ENCODE data around the gene PTH2. TPM values are rescaled to one million over a fixed set of nuclear protein-coding genes. Genes with fewer than 3 reads are reported as not detected.
A peak's percentile ranks its signal among the peaks of the same experiment; 100 is the strongest.

PTH2 gene
- total and polyA plus RNA-seq, 10 of the 15 experiments (the other 5 are each of a cell fraction or from before 2014, with no cell fraction given), result not detected

DNA sequence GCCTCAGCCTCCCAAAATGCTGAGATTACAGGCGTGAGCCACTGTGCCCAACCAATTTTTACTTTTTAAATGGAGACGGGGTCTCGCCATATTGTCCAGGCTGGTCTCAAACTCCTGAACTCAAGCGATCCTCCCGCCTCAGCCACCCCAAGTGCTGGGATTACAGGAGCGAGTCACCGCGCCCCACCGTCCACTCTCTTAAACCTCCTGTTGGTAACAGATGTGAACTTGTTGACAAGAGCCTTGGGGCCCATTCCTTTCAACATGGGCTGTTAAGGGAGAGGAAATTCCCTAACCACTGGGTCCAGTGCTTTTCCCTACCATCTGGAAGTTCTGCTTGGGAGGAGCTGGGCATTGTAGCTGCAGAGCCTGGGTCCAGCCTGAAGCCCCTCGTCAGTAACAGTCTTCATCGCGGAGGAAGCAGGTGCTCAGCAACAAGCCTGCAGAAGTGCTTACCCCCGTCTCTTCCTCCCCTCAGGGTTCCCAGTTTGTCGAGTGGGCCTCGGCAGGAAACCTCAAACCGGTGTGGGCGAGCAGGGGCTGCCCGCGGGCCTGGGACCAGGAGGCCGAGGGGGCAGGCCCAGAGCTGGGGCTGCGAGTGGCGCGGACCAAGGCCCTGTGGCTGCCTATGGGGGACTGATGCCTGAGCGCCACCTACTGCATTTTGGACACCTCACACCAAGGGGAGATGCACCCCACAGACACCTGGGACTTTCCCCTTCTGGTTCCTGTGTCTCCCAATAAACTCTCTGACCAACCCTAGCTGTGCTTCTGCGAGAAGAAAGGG is 46.8 kb upstream of the PTH2 start (continued):
- no peak for TF ChIP-seq NR2C2 (IDR thresholded peaks at IDR 0.05; ENCODE audit: borderline replicate concordance, control insufficient read depth, insufficient read length, low read depth)
- TF ChIP-seq, protein P1, sequence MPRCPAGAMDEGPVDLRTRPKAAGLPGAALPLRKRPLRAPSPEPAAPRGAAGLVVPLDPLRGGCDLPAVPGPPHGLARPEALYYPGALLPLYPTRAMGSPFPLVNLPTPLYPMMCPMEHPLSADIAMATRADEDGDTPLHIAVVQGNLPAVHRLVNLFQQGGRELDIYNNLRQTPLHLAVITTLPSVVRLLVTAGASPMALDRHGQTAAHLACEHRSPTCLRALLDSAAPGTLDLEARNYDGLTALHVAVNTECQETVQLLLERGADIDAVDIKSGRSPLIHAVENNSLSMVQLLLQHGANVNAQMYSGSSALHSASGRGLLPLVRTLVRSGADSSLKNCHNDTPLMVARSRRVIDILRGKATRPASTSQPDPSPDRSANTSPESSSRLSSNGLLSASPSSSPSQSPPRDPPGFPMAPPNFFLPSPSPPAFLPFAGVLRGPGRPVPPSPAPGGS (IDR thresholded peaks at IDR 0.05; ENCODE audit: borderline replicate concordance, insufficient read depth, low read depth, low read length, poor library complexity, severe bottlenecking), result peak; percentile 82
- TF ChIP-seq HDGF (IDR thresholded peaks at IDR 0.05), result 0 out of 2 replicates have a peak, but pooled peaks have one; percentile 49
- no peak for TF ChIP-seq POLR2AphosphoS2 (IDR thresholded peaks at IDR 0.05; ENCODE audit: low read depth, low read length)
- TF ChIP-seq, protein P2, sequence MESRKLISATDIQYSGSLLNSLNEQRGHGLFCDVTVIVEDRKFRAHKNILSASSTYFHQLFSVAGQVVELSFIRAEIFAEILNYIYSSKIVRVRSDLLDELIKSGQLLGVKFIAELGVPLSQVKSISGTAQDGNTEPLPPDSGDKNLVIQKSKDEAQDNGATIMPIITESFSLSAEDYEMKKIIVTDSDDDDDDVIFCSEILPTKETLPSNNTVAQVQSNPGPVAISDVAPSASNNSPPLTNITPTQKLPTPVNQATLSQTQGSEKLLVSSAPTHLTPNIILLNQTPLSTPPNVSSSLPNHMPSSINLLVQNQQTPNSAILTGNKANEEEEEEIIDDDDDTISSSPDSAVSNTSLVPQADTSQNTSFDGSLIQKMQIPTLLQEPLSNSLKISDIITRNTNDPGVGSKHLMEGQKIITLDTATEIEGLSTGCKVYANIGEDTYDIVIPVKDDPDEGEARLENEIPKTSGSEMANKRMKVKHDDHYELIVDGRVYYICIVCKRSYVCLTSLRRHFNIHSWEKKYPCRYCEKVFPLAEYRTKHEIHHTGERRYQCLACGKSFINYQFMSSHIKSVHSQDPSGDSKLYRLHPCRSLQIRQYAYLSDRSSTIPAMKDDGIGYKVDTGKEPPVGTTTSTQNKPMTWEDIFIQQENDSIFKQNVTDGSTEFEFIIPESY (IDR thresholded peaks at IDR 0.05), result no peak
- TF ChIP-seq BRCA1 (IDR thresholded peaks at IDR 0.05; ENCODE audit: low read depth, low read length), result no peak
- TF ChIP-seq ZZZ3 (IDR thresholded peaks at IDR 0.05; ENCODE audit: control insufficient read depth, insufficient read length, low read depth), result no peak
- TF ChIP-seq ZNF622 (IDR thresholded peaks at IDR 0.05), result no peak
- peak; percentile 55; the same call in 1 of the 3 replicates for TF ChIP-seq POU2F2 (IDR thresholded peaks at IDR 0.05; ENCODE audit: borderline replicate concordance, low read depth, low read length)
- no peak for TF ChIP-seq PAX8 (IDR thresholded peaks at IDR 0.05)
- peak; percentile 70 for TF ChIP-seq MEF2A (IDR thresholded peaks at IDR 0.05; ENCODE audit: insufficient read depth, low read depth, low read length)
- TF ChIP-seq CEBPB (IDR thresholded peaks at IDR 0.05; ENCODE audit: borderline replicate concordance in 1 of 2, low read depth in 2 of 2, low read length in 2 of 2), result no peak
- TF ChIP-seq ETV6 (conservative IDR thresholded peaks at IDR 0.05 in 1 of 2, IDR thresholded peaks at IDR 0.05 in 1 of 2; ENCODE audit: borderline replicate concordance in 1 of 2, low read depth in 1 of 2), result peak in 1 of 2 experiments; percentile 51; a peak in 1 of 4 replicates
- TF ChIP-seq, protein P3, sequence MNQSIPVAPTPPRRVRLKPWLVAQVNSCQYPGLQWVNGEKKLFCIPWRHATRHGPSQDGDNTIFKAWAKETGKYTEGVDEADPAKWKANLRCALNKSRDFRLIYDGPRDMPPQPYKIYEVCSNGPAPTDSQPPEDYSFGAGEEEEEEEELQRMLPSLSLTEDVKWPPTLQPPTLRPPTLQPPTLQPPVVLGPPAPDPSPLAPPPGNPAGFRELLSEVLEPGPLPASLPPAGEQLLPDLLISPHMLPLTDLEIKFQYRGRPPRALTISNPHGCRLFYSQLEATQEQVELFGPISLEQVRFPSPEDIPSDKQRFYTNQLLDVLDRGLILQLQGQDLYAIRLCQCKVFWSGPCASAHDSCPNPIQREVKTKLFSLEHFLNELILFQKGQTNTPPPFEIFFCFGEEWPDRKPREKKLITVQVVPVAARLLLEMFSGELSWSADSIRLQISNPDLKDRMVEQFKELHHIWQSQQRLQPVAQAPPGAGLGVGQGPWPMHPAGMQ (IDR thresholded peaks at IDR 0.05; ENCODE audit: borderline replicate concordance), result no peak
- TF ChIP-seq STAT3 (IDR thresholded peaks at IDR 0.05; ENCODE audit: low read depth, low read length), result no peak
- TF ChIP-seq ZNF274 (IDR thresholded peaks at IDR 0.05; ENCODE audit: insufficient read depth, insufficient read length), result no peak
- TF ChIP-seq IKZF1 (conservative IDR thresholded peaks at IDR 0.05), result peak; percentile 89
- TF ChIP-seq, protein P4, sequence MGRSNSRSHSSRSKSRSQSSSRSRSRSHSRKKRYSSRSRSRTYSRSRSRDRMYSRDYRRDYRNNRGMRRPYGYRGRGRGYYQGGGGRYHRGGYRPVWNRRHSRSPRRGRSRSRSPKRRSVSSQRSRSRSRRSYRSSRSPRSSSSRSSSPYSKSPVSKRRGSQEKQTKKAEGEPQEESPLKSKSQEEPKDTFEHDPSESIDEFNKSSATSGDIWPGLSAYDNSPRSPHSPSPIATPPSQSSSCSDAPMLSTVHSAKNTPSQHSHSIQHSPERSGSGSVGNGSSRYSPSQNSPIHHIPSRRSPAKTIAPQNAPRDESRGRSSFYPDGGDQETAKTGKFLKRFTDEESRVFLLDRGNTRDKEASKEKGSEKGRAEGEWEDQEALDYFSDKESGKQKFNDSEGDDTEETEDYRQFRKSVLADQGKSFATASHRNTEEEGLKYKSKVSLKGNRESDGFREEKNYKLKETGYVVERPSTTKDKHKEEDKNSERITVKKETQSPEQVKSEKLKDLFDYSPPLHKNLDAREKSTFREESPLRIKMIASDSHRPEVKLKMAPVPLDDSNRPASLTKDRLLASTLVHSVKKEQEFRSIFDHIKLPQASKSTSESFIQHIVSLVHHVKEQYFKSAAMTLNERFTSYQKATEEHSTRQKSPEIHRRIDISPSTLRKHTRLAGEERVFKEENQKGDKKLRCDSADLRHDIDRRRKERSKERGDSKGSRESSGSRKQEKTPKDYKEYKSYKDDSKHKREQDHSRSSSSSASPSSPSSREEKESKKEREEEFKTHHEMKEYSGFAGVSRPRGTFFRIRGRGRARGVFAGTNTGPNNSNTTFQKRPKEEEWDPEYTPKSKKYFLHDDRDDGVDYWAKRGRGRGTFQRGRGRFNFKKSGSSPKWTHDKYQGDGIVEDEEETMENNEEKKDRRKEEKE (IDR thresholded peaks at IDR 0.05), result no peak
- no peak for TF ChIP-seq RFX5 (IDR thresholded peaks at IDR 0.05; ENCODE audit: low read depth, low read length)

Data from GM12878 (cell line).